ENCODE data around the gene SGPP2.

- TF ChIP-seq EZH2 (IDR thresholded peaks at IDR 0.05; ENCODE audit: insufficient read depth, low read length), result no peak
- TF ChIP-seq, protein P1, sequence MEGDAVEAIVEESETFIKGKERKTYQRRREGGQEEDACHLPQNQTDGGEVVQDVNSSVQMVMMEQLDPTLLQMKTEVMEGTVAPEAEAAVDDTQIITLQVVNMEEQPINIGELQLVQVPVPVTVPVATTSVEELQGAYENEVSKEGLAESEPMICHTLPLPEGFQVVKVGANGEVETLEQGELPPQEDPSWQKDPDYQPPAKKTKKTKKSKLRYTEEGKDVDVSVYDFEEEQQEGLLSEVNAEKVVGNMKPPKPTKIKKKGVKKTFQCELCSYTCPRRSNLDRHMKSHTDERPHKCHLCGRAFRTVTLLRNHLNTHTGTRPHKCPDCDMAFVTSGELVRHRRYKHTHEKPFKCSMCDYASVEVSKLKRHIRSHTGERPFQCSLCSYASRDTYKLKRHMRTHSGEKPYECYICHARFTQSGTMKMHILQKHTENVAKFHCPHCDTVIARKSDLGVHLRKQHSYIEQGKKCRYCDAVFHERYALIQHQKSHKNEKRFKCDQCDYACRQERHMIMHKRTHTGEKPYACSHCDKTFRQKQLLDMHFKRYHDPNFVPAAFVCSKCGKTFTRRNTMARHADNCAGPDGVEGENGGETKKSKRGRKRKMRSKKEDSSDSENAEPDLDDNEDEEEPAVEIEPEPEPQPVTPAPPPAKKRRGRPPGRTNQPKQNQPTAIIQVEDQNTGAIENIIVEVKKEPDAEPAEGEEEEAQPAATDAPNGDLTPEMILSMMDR (IDR thresholded peaks at IDR 0.05; ENCODE audit: insufficient read depth, low read depth, low read length), result no peak
Observed at GRCh38 chr2:222538535-222538934, 114.2 kb downstream of the SGPP2 start.

Measured in astrocyte (in vitro differentiated cells and primary cell).